DND-41 (cell line): ENCODE data around the gene SCN8A.

Experiments used
- ATAC-seq: fragments of 200-7000 bp; cut with Tn5 transposase; 3 replicates; pipeline ENCODE4 v1.9.1; 2021; ENCODE audit warnings: low read depth; ENCODE audit not compliant: insufficient read depth
- DNase-seq: peaks from one replicate; pipeline ENCODE4 v3.0.0-alpha.2; 2020
- H2AFZ ChIP-seq: 2 replicates; pipeline ENCODE4 v1.6.0; 2012; ENCODE audit warnings: low read depth, low read length
- H3K27ac ChIP-seq: 2 replicates; pipeline ENCODE4 v1.5.1; 2012; ENCODE audit warnings: low read length, inconsistent platforms
- H3K27me3 ChIP-seq: fragments of 200-600 bp; sonication (generic); 2 replicates; pipeline ENCODE4 v1.6.0; 2012; ENCODE audit warnings: low read length, mild to moderate bottlenecking, inconsistent platforms; ENCODE audit not compliant: insufficient read depth, poor library complexity
- H3K36me3 ChIP-seq: 2 replicates; pipeline ENCODE4 v1.5.1; 2012; ENCODE audit warnings: low read length, inconsistent platforms; ENCODE audit not compliant: insufficient read depth
- H3K4me1 ChIP-seq: 2 replicates; pipeline ENCODE4 v1.5.1; 2012; ENCODE audit warnings: mild to moderate bottlenecking, low read length; ENCODE audit not compliant: insufficient read depth
- H3K4me2 ChIP-seq: 2 replicates; pipeline ENCODE4 v1.6.0; 2012; ENCODE audit warnings: mild to moderate bottlenecking, moderate library complexity, low read length, inconsistent platforms; ENCODE audit not compliant: insufficient read depth
- H3K4me3 ChIP-seq, 2 experiments: fragments of 200-600 bp in 1 of 2; shearing (Covaris generic) in 1 of 2; 2 replicates each; pipeline ENCODE4 v1.5.1; 2012 to 2016; ENCODE audit warnings: inconsistent platforms in 2 of 2, low read length in 2 of 2, mild to moderate bottlenecking in 2 of 2, low read depth in 1 of 2, moderate library complexity in 1 of 2
- H3K79me2 ChIP-seq: 2 replicates; pipeline ENCODE4 v1.6.0; 2012; ENCODE audit warnings: low read length, inconsistent platforms; ENCODE audit not compliant: insufficient read depth
- H3K9ac ChIP-seq: 2 replicates; pipeline ENCODE4 v1.6.0; 2012; ENCODE audit warnings: low read depth, mild to moderate bottlenecking, inconsistent platforms, low read length, moderate library complexity
- H3K9me3 ChIP-seq: 2 replicates; pipeline ENCODE4 v1.5.1; 2012; ENCODE audit warnings: low read length, moderate library complexity, mild to moderate bottlenecking, inconsistent platforms; ENCODE audit not compliant: insufficient read depth, severe bottlenecking
- H4K20me1 ChIP-seq: 2 replicates; pipeline ENCODE4 v1.6.0; 2012; ENCODE audit warnings: low read length; ENCODE audit not compliant: insufficient read depth
- EZH2 ChIP-seq: IDR thresholded peaks from 3 replicates; pipeline ENCODE4 v1.6.1; 2012; ENCODE audit warnings: borderline replicate concordance, low read depth, mild to moderate bottlenecking, moderate library complexity, low read length, inconsistent platforms; ENCODE audit not compliant: severe bottlenecking
- TF ChIP-seq, protein P1 (sequence below): IDR thresholded peaks from 2 replicates; pipeline ENCODE4 v1.5.1; 2012; ENCODE audit warnings: borderline replicate concordance, low read length, moderate library complexity, mild to moderate bottlenecking; ENCODE audit not compliant: poor library complexity, severe bottlenecking; ENCODE audit errors: extremely low read depth

SCN8A gene

DNA sequence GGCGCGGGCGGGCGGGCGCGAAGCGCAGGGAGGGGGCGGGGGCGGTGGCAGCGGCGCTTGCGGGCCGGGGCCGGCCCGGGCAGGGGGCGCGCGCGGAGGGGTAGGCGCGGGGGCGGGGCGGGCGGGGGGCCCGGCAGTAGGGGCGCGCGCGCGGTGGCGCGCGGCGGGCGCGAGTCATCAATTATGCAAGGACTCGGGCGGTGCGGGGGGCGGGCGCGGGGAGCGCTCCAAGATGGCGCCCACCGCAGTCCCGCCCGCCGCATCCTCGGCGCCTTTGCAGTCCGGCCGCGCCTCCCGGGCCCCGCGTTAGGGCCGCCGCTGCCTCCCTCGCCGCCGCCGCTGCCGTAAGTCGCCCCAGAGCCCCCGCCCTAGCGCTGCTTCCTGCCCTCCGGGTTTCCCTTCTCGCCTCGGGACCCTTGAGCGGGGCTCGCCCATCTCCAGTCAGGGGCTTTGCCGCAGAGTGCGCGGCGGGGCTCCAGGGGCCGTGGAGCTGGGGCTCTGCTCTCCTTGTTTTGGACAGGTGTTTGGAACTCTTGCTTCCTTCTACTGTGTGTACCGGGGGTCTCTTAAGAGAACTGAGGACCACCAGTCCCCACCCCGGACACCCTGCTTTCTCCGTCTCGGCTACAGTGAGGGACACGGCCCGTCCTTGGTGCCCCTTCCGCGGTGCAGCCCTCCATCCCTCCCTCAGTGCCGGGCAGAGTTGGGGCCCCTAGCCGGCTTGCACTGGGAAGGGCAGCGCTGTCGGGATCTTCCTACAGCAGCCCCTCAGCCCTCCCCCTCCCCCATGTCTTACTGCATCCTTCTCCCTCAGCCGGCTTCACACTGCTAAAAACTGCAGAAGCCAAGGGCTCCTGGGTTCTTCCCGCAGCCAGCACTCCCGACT, at the start of gene SCN8A:
Gene SCN8A, plus strand, starts transcription at position 218 of the 886 bp plus-strand sequence. CDS start 71,585 bp downstream, outside the sequence.
- ATAC-seq (peak; percentile 68), DNase-seq (peak; percentile 85)
- Histone ChIP-seq H3K4me1 (peaks cover 34% of the 10 kb centered on the region), H3K27ac (peak within 1 kb of the TSS; percentile 78), H3K9ac (peak within 1 kb of the TSS; percentile 83), H2AFZ (peak within 1 kb of the TSS; percentile 97), H3K4me2 (peak within 1 kb of the TSS; percentile 86), H3K4me3 (peak within 1 kb of the TSS; percentile 84 to 89), H3K9me3 (no peaks in the 10 kb centered on the region), H3K27me3 (no peaks in the 10 kb centered on the region), H3K79me2 (peaks cover 34% of the 10 kb centered on the region), H3K36me3 (no peaks in the 10 kb centered on the region), H4K20me1 (peaks cover 14% of the 10 kb centered on the region; the same call in 1 of the 2 replicates)
- TF ChIP-seq, protein P1, sequence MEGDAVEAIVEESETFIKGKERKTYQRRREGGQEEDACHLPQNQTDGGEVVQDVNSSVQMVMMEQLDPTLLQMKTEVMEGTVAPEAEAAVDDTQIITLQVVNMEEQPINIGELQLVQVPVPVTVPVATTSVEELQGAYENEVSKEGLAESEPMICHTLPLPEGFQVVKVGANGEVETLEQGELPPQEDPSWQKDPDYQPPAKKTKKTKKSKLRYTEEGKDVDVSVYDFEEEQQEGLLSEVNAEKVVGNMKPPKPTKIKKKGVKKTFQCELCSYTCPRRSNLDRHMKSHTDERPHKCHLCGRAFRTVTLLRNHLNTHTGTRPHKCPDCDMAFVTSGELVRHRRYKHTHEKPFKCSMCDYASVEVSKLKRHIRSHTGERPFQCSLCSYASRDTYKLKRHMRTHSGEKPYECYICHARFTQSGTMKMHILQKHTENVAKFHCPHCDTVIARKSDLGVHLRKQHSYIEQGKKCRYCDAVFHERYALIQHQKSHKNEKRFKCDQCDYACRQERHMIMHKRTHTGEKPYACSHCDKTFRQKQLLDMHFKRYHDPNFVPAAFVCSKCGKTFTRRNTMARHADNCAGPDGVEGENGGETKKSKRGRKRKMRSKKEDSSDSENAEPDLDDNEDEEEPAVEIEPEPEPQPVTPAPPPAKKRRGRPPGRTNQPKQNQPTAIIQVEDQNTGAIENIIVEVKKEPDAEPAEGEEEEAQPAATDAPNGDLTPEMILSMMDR = peak; percentile 7
- no peak for TF ChIP-seq EZH2

GRCh38 chr12:51546097-51546496, 44.9 kb upstream of the SCN8A start:
- no peaks in the 10 kb centered on the region for H3K27me3 ChIP-seq
- no peak overlapping the region for H3K27ac ChIP-seq
- no peaks in the 10 kb centered on the region for H3K4me1 ChIP-seq
- no peak overlapping the region for H3K4me3 ChIP-seq
- DNase-seq (no peak), ATAC-seq (no peak)
- H3K79me2 ChIP-seq = no peaks in the 10 kb centered on the region
- no peak overlapping the region for H3K4me2 ChIP-seq
- no peaks in the 10 kb centered on the region for H3K36me3 ChIP-seq
- H4K20me1 ChIP-seq = no peaks in the 10 kb centered on the region
- H3K9me3 ChIP-seq = no peaks in the 10 kb centered on the region
- no peak for TF ChIP-seq EZH2
- TF ChIP-seq, protein P1 = no peak
- H3K9ac ChIP-seq = no peak overlapping the region
- no peak overlapping the region for H2AFZ ChIP-seq

DNA sequence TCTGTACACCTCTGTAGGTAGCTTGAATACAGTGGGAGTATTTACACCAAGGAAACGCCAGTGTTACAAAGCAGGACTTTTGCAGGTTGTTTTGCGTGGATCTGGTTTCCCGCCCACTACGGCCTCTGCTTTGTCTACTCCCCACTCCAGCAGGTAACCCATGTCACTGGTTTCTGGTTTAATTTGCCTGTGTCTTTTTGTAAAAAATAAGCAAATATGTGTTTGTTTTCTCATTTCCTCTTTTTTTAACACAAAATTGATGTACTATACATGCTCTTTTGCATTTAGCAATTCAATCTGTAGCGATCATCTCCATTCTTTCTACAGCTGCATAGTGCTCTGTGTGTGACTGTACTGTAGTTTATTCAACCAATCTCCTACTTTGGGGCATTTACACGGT, 43.4 kb upstream of the SCN8A start:
- Histone ChIP-seq H4K20me1 (no peaks in the 10 kb centered on the region), H3K27ac (no peak overlapping the region), H3K4me3 (no peak overlapping the region), H3K27me3 (no peaks in the 10 kb centered on the region), H3K79me2 (no peaks in the 10 kb centered on the region), H3K9me3 (no peaks in the 10 kb centered on the region), H2AFZ (no peak overlapping the region), H3K4me2 (no peak overlapping the region), H3K9ac (no peak overlapping the region), H3K36me3 (no peaks in the 10 kb centered on the region), H3K4me1 (no peaks in the 10 kb centered on the region)
- ATAC-seq = no peak
- DNase-seq = no peak
- TF ChIP-seq EZH2 = no peak
- TF ChIP-seq, protein P1 = no peak
